HL-60 (cell line): ENCODE data around the gene PPP1R1B.

ENCODE experiments used
- DNase-seq, 2 experiments: peaks; one replicate each; pipeline ENCODE4 v3.0.0-alpha.2; 2010 to 2020; ENCODE audit warnings: low read depth in 1 of 2, low spot score in 1 of 2
- H3K27ac ChIP-seq: fragments of 250-450 bp; sonication (Bioruptor Pico); replicated peaks from 2 replicates; pipeline ENCODE4 v1.5.1; 2020; ENCODE audit warnings: mild to moderate bottlenecking, moderate library complexity
- H3K27me3 ChIP-seq: fragments of 250-450 bp; sonication (Bioruptor Pico); 2 replicates; pipeline ENCODE4 v1.5.1; 2021; ENCODE audit warnings: mild to moderate bottlenecking, moderate library complexity; ENCODE audit not compliant: insufficient read depth, poor library complexity, severe bottlenecking
- H3K4me3 ChIP-seq: replicated peaks from 2 replicates; pipeline ENCODE4 v1.5.1; 2011; ENCODE audit warnings: mild to moderate bottlenecking, control low read depth, low read length; ENCODE audit not compliant: insufficient read depth
- CTCF ChIP-seq: IDR thresholded peaks from one replicate; pipeline ENCODE4 v1.5.1; 2011; ENCODE audit warnings: low read length, control low read depth, inconsistent platforms; ENCODE audit not compliant: insufficient read depth
- GABPA ChIP-seq: IDR thresholded peaks from 2 replicates; pipeline ENCODE4 v1.6.1; 2012; ENCODE audit warnings: low read depth
- POLR2AphosphoS5 ChIP-seq: IDR thresholded peaks from 2 replicates; pipeline ENCODE4 v1.6.1; 2012; ENCODE audit warnings: low read depth
- REST ChIP-seq: IDR thresholded peaks from 2 replicates; pipeline ENCODE4 v1.6.1; 2012; ENCODE audit warnings: low read depth; ENCODE audit not compliant: insufficient replicate concordance
- SPI1 ChIP-seq: IDR thresholded peaks from 2 replicates; pipeline ENCODE4 v1.6.1; 2012; ENCODE audit warnings: low read depth, mild to moderate bottlenecking, borderline replicate concordance

The PPP1R1B gene

GRCh38 chr17:39664581-39665561, 38.1 kb downstream of the PPP1R1B start, which contains the start of gene TCAP:
TCAP (plus strand) TSS chr17:39665349; CDS start chr17:39665360, 11 bp downstream.
- Histone ChIP-seq H3K4me3 (no peak within 1 kb of the TSS), H3K27me3 (peaks cover 33% of the 10 kb centered on the region), H3K27ac (no peak within 1 kb of the TSS)
- no peak for DNase-seq
- TF ChIP-seq REST, result no peak
- no peak for TF ChIP-seq SPI1
- TF ChIP-seq CTCF, result no peak
- no peak for TF ChIP-seq POLR2AphosphoS5

- peak in 1 of 2 experiments; percentile 16 for DNase-seq
- H3K4me3 ChIP-seq, result no peak overlapping the region
- no peak for TF ChIP-seq POLR2AphosphoS5
- TF ChIP-seq REST, result no peak
- no peak for TF ChIP-seq SPI1
- no peak for TF ChIP-seq CTCF
- no peak for TF ChIP-seq GABPA
- no peak overlapping the region for H3K27ac ChIP-seq
- peaks cover 40% of the 10 kb centered on the region for H3K27me3 ChIP-seq
Observed at GRCh38 chr17:39665642-39666224, 39.0 kb downstream of the PPP1R1B start.

GRCh38 chr17:39666231-39666600, 39.5 kb downstream of the PPP1R1B start:
- DNase-seq, result no peak
- H3K27ac ChIP-seq, result no peak overlapping the region
- peaks cover 40% of the 10 kb centered on the region for H3K27me3 ChIP-seq
- TF ChIP-seq POLR2AphosphoS5, result no peak
- TF ChIP-seq CTCF, result no peak
- H3K4me3 ChIP-seq, result no peak overlapping the region
